ENCODE data around the gene ANP32E. TPM values are rescaled to one million over a fixed set of nuclear protein-coding genes. Genes with fewer than 3 reads are reported as not detected.

Gene ANP32E
- total and polyA plus RNA-seq, 2 of the 13 experiments (the other 11 are each of a cell fraction or from before 2014, with no cell fraction given) = 10.3 to 53.0 TPM

DNA sequence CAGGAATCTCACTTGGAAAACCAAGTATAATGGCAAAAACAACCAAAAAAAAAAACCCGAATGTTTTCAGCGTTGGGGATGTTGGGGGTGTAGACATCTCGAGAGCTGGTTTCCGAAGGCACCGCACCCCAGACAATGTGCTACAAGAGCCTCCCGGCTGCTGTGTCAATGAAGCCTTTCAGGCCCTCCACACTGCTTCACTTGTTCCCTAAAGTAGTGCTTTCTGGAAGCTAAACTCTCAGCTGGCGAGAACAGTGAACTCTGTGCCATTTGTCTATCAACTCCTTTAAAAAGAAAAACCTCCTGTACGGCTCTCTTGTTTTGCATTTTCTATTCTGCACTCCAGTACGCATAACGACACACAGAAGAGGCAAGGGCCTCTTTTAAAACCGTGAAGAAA is 53.7 kb downstream of the ANP32E start (continued):
- TF ChIP-seq, protein P1, sequence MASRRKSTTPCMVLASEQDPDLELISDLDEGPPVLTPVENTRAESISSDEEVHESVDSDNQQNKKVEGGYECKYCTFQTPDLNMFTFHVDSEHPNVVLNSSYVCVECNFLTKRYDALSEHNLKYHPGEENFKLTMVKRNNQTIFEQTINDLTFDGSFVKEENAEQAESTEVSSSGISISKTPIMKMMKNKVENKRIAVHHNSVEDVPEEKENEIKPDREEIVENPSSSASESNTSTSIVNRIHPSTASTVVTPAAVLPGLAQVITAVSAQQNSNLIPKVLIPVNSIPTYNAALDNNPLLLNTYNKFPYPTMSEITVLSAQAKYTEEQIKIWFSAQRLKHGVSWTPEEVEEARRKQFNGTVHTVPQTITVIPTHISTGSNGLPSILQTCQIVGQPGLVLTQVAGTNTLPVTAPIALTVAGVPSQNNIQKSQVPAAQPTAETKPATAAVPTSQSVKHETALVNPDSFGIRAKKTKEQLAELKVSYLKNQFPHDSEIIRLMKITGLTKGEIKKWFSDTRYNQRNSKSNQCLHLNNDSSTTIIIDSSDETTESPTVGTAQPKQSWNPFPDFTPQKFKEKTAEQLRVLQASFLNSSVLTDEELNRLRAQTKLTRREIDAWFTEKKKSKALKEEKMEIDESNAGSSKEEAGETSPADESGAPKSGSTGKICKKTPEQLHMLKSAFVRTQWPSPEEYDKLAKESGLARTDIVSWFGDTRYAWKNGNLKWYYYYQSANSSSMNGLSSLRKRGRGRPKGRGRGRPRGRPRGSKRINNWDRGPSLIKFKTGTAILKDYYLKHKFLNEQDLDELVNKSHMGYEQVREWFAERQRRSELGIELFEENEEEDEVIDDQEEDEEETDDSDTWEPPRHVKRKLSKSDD (CRISPR knock-in tag; IDR thresholded peaks at IDR 0.05; ENCODE audit: low read depth) = no peak
- TF ChIP-seq ZNF331 (CRISPR knock-in tag; IDR thresholded peaks at IDR 0.05) (no peak), NFE2L1 (CRISPR knock-in tag; IDR thresholded peaks at IDR 0.05; ENCODE audit: borderline replicate concordance) (no peak), SYNCRIP (IDR thresholded peaks at IDR 0.05; ENCODE audit: insufficient read depth, low read depth, low read length) (no peak), ZMYM2 (CRISPR knock-in tag; IDR thresholded peaks at IDR 0.05) (no peak), SETDB1 (CRISPR knock-in tag; IDR thresholded peaks at IDR 0.05; ENCODE audit: borderline replicate concordance) (no peak), ZNF724P (CRISPR knock-in tag; IDR thresholded peaks at IDR 0.05; ENCODE audit: borderline replicate concordance) (no peak), RFX5 (IDR thresholded peaks at IDR 0.05; ENCODE audit: low read depth, low read length) (no peak), HDAC1 (CRISPR knock-in tag; IDR thresholded peaks at IDR 0.05) (no peak), ZNF547 (CRISPR knock-in tag; IDR thresholded peaks at IDR 0.05) (no peak), ZNF720 (CRISPR knock-in tag; IDR thresholded peaks at IDR 0.05) (no peak)
- TF ChIP-seq, protein P2, sequence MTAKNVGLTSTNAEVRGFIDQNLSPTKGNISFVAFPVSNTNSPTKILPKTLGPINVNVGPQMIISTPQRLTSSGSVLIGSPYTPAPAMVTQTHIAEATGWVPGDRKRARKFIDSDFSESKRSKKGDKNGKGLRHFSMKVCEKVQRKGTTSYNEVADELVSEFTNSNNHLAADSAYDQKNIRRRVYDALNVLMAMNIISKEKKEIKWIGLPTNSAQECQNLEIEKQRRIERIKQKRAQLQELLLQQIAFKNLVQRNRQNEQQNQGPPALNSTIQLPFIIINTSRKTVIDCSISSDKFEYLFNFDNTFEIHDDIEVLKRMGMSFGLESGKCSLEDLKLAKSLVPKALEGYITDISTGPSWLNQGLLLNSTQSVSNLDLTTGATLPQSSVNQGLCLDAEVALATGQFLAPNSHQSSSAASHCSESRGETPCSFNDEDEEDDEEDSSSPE (CRISPR knock-in tag; IDR thresholded peaks at IDR 0.05) = no peak
- TF ChIP-seq, protein P3, sequence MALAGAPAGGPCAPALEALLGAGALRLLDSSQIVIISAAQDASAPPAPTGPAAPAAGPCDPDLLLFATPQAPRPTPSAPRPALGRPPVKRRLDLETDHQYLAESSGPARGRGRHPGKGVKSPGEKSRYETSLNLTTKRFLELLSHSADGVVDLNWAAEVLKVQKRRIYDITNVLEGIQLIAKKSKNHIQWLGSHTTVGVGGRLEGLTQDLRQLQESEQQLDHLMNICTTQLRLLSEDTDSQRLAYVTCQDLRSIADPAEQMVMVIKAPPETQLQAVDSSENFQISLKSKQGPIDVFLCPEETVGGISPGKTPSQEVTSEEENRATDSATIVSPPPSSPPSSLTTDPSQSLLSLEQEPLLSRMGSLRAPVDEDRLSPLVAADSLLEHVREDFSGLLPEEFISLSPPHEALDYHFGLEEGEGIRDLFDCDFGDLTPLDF (CRISPR knock-in tag; IDR thresholded peaks at IDR 0.05) = no peak
